Kidney (tissue), 14 donors: ENCODE data around the gene DLX1. TPM values are rescaled to one million over a fixed set of nuclear protein-coding genes. Genes with fewer than 3 reads are reported as not detected.

ENCODE experiments used
- DNase-seq, 5 donors: peaks; one replicate each; pipeline ENCODE4 v3.0.0-alpha.2; 2013 to 2020
- FAIRE-seq: peaks from 2 replicates; lab custom pipeline; 2012; peaks lifted over from hg19 to GRCh38; lab: Jason Lieb, UNC
- H3K27ac ChIP-seq, 2 donors: one replicate each; pipeline ENCODE4 v1.7.0; 2013; ENCODE audit warnings: low read depth in 2 of 2, low read length in 2 of 2, inconsistent platforms in 1 of 2
- H3K27me3 ChIP-seq: one replicate; pipeline ENCODE4 v1.7.1; 2013; ENCODE audit warnings: low read length, inconsistent platforms; ENCODE audit not compliant: control insufficient read depth, insufficient read depth
- H3K36me3 ChIP-seq, 3 donors: one replicate each; pipeline versions ENCODE4 v1.7.0 to v1.7.1; 2013; ENCODE audit warnings: low read length in 3 of 3, control low read depth in 1 of 3, inconsistent platforms in 1 of 3; ENCODE audit not compliant: insufficient read depth in 3 of 3, control insufficient read depth in 2 of 3
- H3K4me1 ChIP-seq, 3 donors: one replicate each; pipeline versions ENCODE4 v1.7.0 to v1.7.1; 2013; ENCODE audit warnings: low read length in 3 of 3, inconsistent platforms in 1 of 3, low read depth in 1 of 3; ENCODE audit not compliant: control insufficient read depth in 2 of 3, insufficient read depth in 2 of 3
- H3K4me3 ChIP-seq, 3 donors: one replicate each; pipeline versions ENCODE4 v1.7.0 to v1.8.1; 2013; ENCODE audit warnings: low read length in 3 of 3, control low read depth in 1 of 3, inconsistent platforms in 1 of 3
- H3K9ac ChIP-seq, 3 donors: one replicate each; pipeline versions ENCODE4 v1.7.0 to v1.7.1; 2013; ENCODE audit warnings: low read length in 3 of 3, control low read depth in 1 of 3, inconsistent platforms in 1 of 3
- H3K9me3 ChIP-seq, 3 donors: one replicate each; pipeline versions ENCODE4 v1.7.0 to v1.7.1; 2013; ENCODE audit warnings: low read length in 3 of 3, control low read depth in 1 of 3, inconsistent platforms in 1 of 3; ENCODE audit not compliant: control insufficient read depth in 2 of 3, insufficient read depth in 1 of 3
- CTCF ChIP-seq: IDR thresholded peaks from 3 replicates; pipeline ENCODE4 v1.5.1; 2012; ENCODE audit warnings: mild to moderate bottlenecking, moderate library complexity, borderline replicate concordance; ENCODE audit not compliant: insufficient read depth; ENCODE audit errors: extremely low read depth
- intact Hi-C: fragments of 100-400 bp; cut with DNase I; formaldehyde crosslinking; loops from one replicate; pipeline ENCODE4 v1.11.1; 2022
- polyA plus RNA-seq: library from polyadenylated mRNA; stranded (reverse); fragments of 350-450 nt; fragmentation: Illumina TruSeq; extraction: RNeasy Lipid Tissue Mini Kit (QIAGEN cat#74804); gene quantifications from one replicate; pipeline ENCODE4 v1.2.3, GENCODE V29; 2014; ENCODE audit warnings: low read depth, low replicate concordance; ENCODE audit not compliant: insufficient read depth
- total RNA-seq: library from RNA; stranded (reverse); fragmentation: NEBNext Ultra II Directional; extraction: Animal tissue kit (Norgen Biotek cat#: 25700); gene quantifications from one replicate; pipeline ENCODE4 v1.2.1, GENCODE V29; 2021
- donor health status: control.
- donor health status: control.
- donor health status: control.
- donor health status: control.
- donor health status: control.
- donor health status: DM: yes; HTN: yes; CAD: no.
- donor health status: Normal renal cell carcinoma (clear cell type).

The DLX1 gene
- total and polyA plus RNA-seq, 2 donors from 2014 or later, result not detected

GRCh38 chr2:172098287-172098649 lies 13.0 kb downstream of the DLX1 start:
- intact Hi-C loops, result no loop called here
- no peak for TF ChIP-seq CTCF
- Histone ChIP-seq H3K27me3 (peaks cover 63% of the 10 kb centered on the region), H3K4me3 (no peak overlapping the region), H3K27ac (no peak overlapping the region), H3K4me1 (peaks cover 2 to 23% (median 4%) of the 10 kb centered on the region in 3 donors), H3K9me3 (no peaks in the 10 kb centered on the region), H3K36me3 (no peaks in the 10 kb centered on the region), H3K9ac (no peak overlapping the region)
- FAIRE-seq (no peak), DNase-seq (no peak)

GRCh38 chr2:172098650-172099471 lies 13.6 kb downstream of the DLX1 start:
- Histone ChIP-seq H3K27me3 (peaks cover 62% of the 10 kb centered on the region), H3K9me3 (no peaks in the 10 kb centered on the region), H3K4me1 (peaks cover 3 to 23% (median 4%) of the 10 kb centered on the region in 3 donors), H3K9ac (no peak overlapping the region), H3K36me3 (no peaks in the 10 kb centered on the region), H3K27ac (no peak overlapping the region), H3K4me3 (peak overlapping the region in 1 of 3 donors; percentile 22)
- DNase-seq (peak; percentile 73 to 87 (median 85)), FAIRE-seq (no peak)
- intact Hi-C loops, result no loop called here
- TF ChIP-seq CTCF, result no peak

GRCh38 chr2:172099472-172100079 lies 14.3 kb downstream of the DLX1 start:
- peaks cover 64% of the 10 kb centered on the region for H3K27me3 ChIP-seq

More at GRCh38 chr2:172099472-172100079, 14.3 kb downstream of the DLX1 start:
- FAIRE-seq (no peak), DNase-seq (no peak)
- peaks cover 3 to 23% (median 4%) of the 10 kb centered on the region in 3 donors for H3K4me1 ChIP-seq
- H3K36me3 ChIP-seq, result no peaks in the 10 kb centered on the region
- no peak for TF ChIP-seq CTCF
- no peaks in the 10 kb centered on the region for H3K9me3 ChIP-seq
- H3K4me3 ChIP-seq, result no peak overlapping the region
- H3K9ac ChIP-seq, result no peak overlapping the region
- intact Hi-C loops, result no loop called here
- no peak overlapping the region for H3K27ac ChIP-seq
